BE2C (cell line): ENCODE measurements around the gene SPZ1.

Source experiments
- DNase-seq: peaks from one replicate; pipeline ENCODE4 v3.0.0-alpha.2; 2020
- H3K27me3 ChIP-seq: fragments of 250-450 bp; sonication (Bioruptor Pico); 2 replicates; pipeline ENCODE4 v1.5.1; 2020; ENCODE audit warnings: mild to moderate bottlenecking
- H3K36me3 ChIP-seq: fragments of 250-450 bp; sonication (Bioruptor Pico); 2 replicates; pipeline ENCODE4 v1.5.1; 2020; ENCODE audit warnings: mild to moderate bottlenecking
- H3K4me1 ChIP-seq: fragments of 250-450 bp; sonication (Bioruptor Pico); 2 replicates; pipeline ENCODE4 v1.5.1; 2020
- H3K4me3 ChIP-seq: 2 replicates; pipeline ENCODE4 v1.5.1; 2011; ENCODE audit warnings: low read depth, low read length
- H3K9me3 ChIP-seq: fragments of 250-450 bp; sonication (Bioruptor Pico); 2 replicates; pipeline ENCODE4 v1.5.1; 2020
- CTCF ChIP-seq: IDR thresholded peaks from 2 replicates; pipeline ENCODE4 v1.5.1; 2012; ENCODE audit warnings: mild to moderate bottlenecking, low read depth, low read length

Gene SPZ1

DNA sequence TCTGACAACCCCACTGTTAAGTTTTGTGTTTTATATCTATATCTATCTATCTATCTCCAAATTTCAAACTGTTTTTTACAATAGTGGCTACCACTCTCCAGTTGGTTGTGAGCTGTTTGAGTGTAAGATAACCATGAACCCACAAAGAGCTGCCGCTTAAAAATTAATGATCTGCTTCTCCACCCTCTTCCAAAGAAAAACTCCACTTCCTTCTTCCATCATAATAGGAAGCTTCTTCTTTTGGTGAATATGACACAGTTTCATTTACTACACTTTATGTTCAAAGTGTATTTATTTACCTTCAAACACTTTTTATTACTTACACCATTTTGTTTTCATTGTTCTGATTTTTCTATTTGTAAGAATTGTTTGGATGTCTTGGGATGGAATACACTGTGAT is 37.9 kb downstream of the SPZ1 start:
- no peak for DNase-seq
- Histone ChIP-seq H3K4me3 (no peak overlapping the region), H3K36me3 (no peaks in the 10 kb centered on the region), H3K27me3 (no peaks in the 10 kb centered on the region), H3K9me3 (no peaks in the 10 kb centered on the region), H3K4me1 (0 out of 2 replicates have a peak, but pooled peaks cover 2% of the 10 kb centered on the region)
- TF ChIP-seq CTCF: no peak

- no peaks in the 10 kb centered on the region for H3K9me3 ChIP-seq
- H3K36me3 ChIP-seq: no peaks in the 10 kb centered on the region
- TF ChIP-seq CTCF: no peak
- 0 out of 2 replicates have a peak, but pooled peaks cover 2% of the 10 kb centered on the region for H3K4me1 ChIP-seq
- DNase-seq: no peak
- H3K4me3 ChIP-seq: no peak overlapping the region
- no peaks in the 10 kb centered on the region for H3K27me3 ChIP-seq
These were observed 41.2 kb downstream of the SPZ1 start for GRCh38 chr5:80360914-80361444.

DNA sequence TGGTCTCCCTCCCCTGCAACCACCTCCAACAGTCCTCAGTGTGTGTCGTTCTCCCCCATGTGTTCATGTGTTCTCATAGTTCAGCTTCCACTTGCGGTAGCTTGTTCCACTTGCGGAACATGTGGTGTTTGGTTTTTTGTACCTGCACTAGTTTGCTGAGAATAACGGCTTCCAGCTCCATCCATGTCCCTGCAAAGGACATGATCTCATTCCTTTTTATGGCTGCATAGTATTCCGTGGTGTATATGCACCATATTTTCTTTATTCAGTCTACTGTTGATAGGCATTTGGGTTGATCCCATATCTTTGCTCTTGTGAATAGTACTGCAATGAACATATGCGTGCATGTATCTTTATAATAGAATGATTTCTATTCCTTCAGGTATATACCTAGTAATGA is 45.1 kb downstream of the SPZ1 start:
- Histone ChIP-seq H3K4me1 (peaks cover 4% of the 10 kb centered on the region), H3K36me3 (no peaks in the 10 kb centered on the region), H3K27me3 (no peaks in the 10 kb centered on the region), H3K9me3 (no peaks in the 10 kb centered on the region), H3K4me3 (no peak overlapping the region)
- no peak for DNase-seq
- TF ChIP-seq CTCF: no peak

- DNase-seq: no peak
- H3K27me3 ChIP-seq: no peaks in the 10 kb centered on the region
- TF ChIP-seq CTCF: no peak
- no peak overlapping the region for H3K4me3 ChIP-seq
- H3K36me3 ChIP-seq: no peaks in the 10 kb centered on the region
- H3K9me3 ChIP-seq: no peaks in the 10 kb centered on the region
- peaks cover 7% of the 10 kb centered on the region for H3K4me1 ChIP-seq
These were observed 49.1 kb downstream of the SPZ1 start for GRCh38 chr5:80368661-80369480.

DNA sequence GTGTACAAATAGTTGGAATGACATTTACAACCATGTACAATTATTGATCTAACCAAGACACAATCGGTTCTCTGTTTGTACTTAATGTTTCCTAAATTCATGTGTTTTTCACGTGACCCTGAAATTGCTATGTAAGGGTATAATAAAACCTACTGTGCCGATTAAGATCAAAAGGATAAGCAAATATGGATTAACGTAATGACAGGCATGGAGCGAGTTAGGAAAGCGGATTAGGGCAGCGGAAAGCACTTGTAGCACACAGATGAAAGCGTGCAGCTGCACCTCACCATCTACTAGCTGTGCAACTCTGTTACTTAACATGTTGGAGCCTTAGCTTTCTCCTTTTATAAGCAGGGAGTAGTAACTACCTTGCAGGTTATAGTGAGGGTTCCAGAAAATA is 49.7 kb downstream of the SPZ1 start:
- no peak for TF ChIP-seq CTCF
- Histone ChIP-seq H3K36me3 (no peaks in the 10 kb centered on the region), H3K4me3 (no peak overlapping the region)

GRCh38 chr5:80370390-80370789 is 50.6 kb downstream of the SPZ1 start:
- no peak for TF ChIP-seq CTCF
- Histone ChIP-seq H3K27me3 (no peaks in the 10 kb centered on the region), H3K36me3 (no peaks in the 10 kb centered on the region), H3K4me3 (no peak overlapping the region), H3K4me1 (peaks cover 7% of the 10 kb centered on the region), H3K9me3 (no peaks in the 10 kb centered on the region)
- no peak for DNase-seq

More for the DNA sequence above, 49.7 kb downstream of the SPZ1 start:
- Histone ChIP-seq H3K9me3 (no peaks in the 10 kb centered on the region), H3K27me3 (no peaks in the 10 kb centered on the region), H3K4me1 (peaks cover 7% of the 10 kb centered on the region)
- DNase-seq: no peak
